Glutamatergic neuron (in vitro differentiated cells): ENCODE measurements around the gene DDHD1. TPM values are rescaled to one million over a fixed set of nuclear protein-coding genes. Genes with fewer than 3 reads are reported as not detected.

Source experiments
- DNase-seq: peaks from one replicate; pipeline ENCODE4 v3.0.0; 2022
- H3K27ac Mint-ChIP-seq: one replicate; pipeline ENCODE4 v1.8.0; 2020; ENCODE audit warnings: mild to moderate bottlenecking, mixed read lengths, inconsistent platforms; ENCODE audit not compliant: unreplicated experiment
- H3K27me3 Mint-ChIP-seq: one replicate; pipeline ENCODE4 v1.8.0; 2020; ENCODE audit warnings: mild to moderate bottlenecking, moderate library complexity, mixed read lengths, inconsistent platforms; ENCODE audit not compliant: unreplicated experiment
- H3K36me3 Mint-ChIP-seq: one replicate; pipeline ENCODE4 v1.8.0; 2020; ENCODE audit warnings: mild to moderate bottlenecking, mixed read lengths, inconsistent platforms; ENCODE audit not compliant: unreplicated experiment
- H3K4me1 Mint-ChIP-seq: one replicate; pipeline ENCODE4 v1.8.0; 2020; ENCODE audit warnings: mild to moderate bottlenecking, low read depth, mixed read lengths, inconsistent platforms; ENCODE audit not compliant: unreplicated experiment
- H3K4me3 Mint-ChIP-seq: one replicate; pipeline ENCODE4 v1.8.0; 2020; ENCODE audit warnings: mild to moderate bottlenecking, mixed read lengths, inconsistent platforms; ENCODE audit not compliant: unreplicated experiment
- H3K9me3 Mint-ChIP-seq: one replicate; pipeline ENCODE4 v1.8.0; 2020; ENCODE audit warnings: mild to moderate bottlenecking, moderate library complexity, mixed read lengths, inconsistent platforms; ENCODE audit not compliant: unreplicated experiment
- CTCF ChIP-seq: fragments of 200-600 bp; sonication (generic); IDR thresholded peaks from one replicate; pipeline ENCODE4 v1.5.0; 2021; ENCODE audit not compliant: partially characterized antibody, unreplicated experiment
- total RNA-seq: library from RNA; stranded (reverse); fragmentation: NEBNext Ultra II Directional; extraction: Animal tissue kit (Norgen Biotek cat#: 25700); gene quantifications from one replicate; pipeline ENCODE4 v1.2.1, GENCODE V29; 2021; ENCODE audit not compliant: unreplicated experiment

The DDHD1 gene
- total RNA-seq, 1 donor from 2014 or later, result 38.1 TPM

- peak; percentile 53 for DNase-seq
- Mint-ChIP-seq H3K36me3 (peaks cover 4% of the 10 kb centered on the region), H3K27me3 (peaks cover 14% of the 10 kb centered on the region), H3K9me3 (peaks cover 16% of the 10 kb centered on the region), H3K27ac (peak overlapping the region; percentile 88), H3K4me3 (peak overlapping the region; percentile 97), H3K4me1 (peaks cover 18% of the 10 kb centered on the region)
- no peak for TF ChIP-seq CTCF
These were observed 788 bp downstream of the DDHD1 start for GRCh38 chr14:53152184-53152886.

DNA sequence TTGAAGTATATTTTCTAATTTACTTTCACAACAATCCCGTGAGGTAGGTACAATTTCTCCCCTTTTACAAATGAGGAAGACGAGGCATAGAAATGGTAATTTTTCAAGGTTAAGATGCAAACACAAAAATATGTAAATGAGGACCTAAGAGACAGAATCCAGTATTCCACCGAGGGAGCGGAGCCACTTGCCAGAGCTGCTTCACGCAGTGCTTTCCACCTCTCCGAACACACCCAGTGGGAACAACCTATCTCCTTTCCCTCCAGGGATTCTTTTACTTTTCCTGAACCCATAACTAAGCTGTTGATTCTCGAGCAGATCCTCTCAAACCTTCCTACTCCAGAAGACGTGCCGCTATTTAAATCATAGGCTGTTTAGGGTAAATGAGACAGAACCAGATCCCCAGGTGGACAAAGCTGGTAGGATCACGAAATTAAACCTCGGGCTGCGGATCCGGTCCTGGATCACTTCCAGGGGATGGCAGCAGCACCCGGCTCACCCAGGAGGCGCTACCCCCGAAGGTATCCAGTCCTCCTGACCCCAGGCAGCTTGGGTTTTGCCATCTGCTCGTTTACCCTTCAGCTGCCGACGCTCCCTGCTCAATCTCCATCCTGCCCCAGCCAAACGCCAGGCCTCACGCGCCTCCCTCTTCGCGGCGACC, 1.5 kb downstream of the DDHD1 start:
- peak overlapping the region; percentile 97 for H3K4me3 Mint-ChIP-seq
- peaks cover 4% of the 10 kb centered on the region for H3K36me3 Mint-ChIP-seq
- TF ChIP-seq CTCF, result no peak
- H3K9me3 Mint-ChIP-seq, result peaks cover 16% of the 10 kb centered on the region
- DNase-seq, result peak; percentile 52
- H3K27ac Mint-ChIP-seq, result peak overlapping the region; percentile 88
- peaks cover 14% of the 10 kb centered on the region for H3K27me3 Mint-ChIP-seq
- peaks cover 23% of the 10 kb centered on the region for H3K4me1 Mint-ChIP-seq

DNA sequence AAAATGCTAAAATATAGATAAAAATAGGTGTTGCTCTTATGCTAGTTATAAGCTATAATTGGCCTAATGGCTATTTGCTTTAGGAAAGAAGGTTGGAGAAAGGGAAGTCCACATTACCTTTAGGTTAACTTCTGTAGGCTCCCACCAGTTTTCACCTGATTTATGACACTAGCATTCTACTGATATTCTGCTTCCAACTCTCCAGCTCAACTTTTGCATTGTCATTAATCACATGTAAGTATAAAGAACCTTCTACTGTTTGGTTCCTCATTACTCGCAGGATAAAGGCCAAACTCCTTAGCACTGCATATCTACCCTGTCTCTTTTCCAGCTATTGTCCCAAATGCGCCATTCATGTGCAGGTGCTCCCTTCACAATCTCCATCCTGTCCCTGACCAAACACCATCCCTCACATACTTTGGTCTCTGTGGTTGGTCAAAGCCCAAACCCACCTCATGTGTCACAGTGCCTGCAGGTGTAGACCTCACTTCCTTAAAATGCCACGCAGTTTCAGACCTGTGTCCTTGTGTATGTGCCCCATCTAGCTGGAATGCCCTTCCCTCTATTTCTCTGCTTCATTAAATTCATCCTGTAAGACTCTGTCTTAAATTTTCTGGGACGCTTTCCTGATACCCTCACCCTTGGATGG, 3.3 kb downstream of the DDHD1 start:
- Mint-ChIP-seq H3K4me1 (peaks cover 23% of the 10 kb centered on the region), H3K4me3 (peak overlapping the region; percentile 97), H3K27me3 (peaks cover 13% of the 10 kb centered on the region), H3K9me3 (peaks cover 16% of the 10 kb centered on the region), H3K27ac (no peak overlapping the region), H3K36me3 (peaks cover 4% of the 10 kb centered on the region)
- DNase-seq, result no peak
- no peak for TF ChIP-seq CTCF

DNA sequence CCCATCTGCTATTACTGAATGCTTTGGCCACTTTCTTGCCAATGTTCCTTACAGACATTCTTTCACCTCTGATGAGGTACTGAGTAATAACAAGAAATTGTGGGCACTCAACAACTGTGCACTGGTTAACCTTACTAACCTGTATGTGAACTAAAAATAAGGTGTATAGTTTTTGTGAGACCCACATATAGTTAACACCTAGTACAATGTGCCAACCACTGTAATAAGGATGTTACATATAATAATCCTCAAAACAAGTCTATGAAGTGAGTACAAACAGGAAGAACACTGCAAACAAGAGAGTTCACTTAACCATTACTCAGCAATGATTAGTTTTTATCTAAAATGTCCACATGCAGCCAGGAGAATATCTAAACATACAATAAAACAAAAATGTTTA, 4.5 kb downstream of the DDHD1 start:
- Mint-ChIP-seq H3K36me3 (peaks cover 4% of the 10 kb centered on the region), H3K9me3 (peaks cover 14% of the 10 kb centered on the region), H3K4me3 (no peak overlapping the region), H3K27ac (no peak overlapping the region), H3K27me3 (peaks cover 9% of the 10 kb centered on the region), H3K4me1 (peaks cover 23% of the 10 kb centered on the region)
- DNase-seq, result no peak
- TF ChIP-seq CTCF, result no peak
